HepG2 (cell line): ENCODE results near the gene TTYH2. TPM values are rescaled to one million over a fixed set of nuclear protein-coding genes. Genes with fewer than 3 reads are reported as not detected.

Source experiments
- ARNTL ChIP-seq: sonication (generic); formaldehyde crosslinking; IDR thresholded peaks from 2 replicates; pipeline ENCODE4 v1.4.0; 2020; ENCODE audit warnings: mild to moderate bottlenecking, missing genetic modification reagents
- ASH2L ChIP-seq: fragments of 300-600, 200-600 bp; sonication (generic); IDR thresholded peaks from 2 replicates; pipeline ENCODE4 v1.7.0; 2017; ENCODE audit warnings: low read depth, mild to moderate bottlenecking, moderate library complexity, mixed read lengths, low read length; ENCODE audit not compliant: insufficient read length
- BRCA1 ChIP-seq: sonication (generic); formaldehyde crosslinking; IDR thresholded peaks from 2 replicates; pipeline ENCODE4 v1.4.0; 2020; ENCODE audit warnings: missing genetic modification reagents
- CBX1 ChIP-seq: IDR thresholded peaks from one replicate; pipeline ENCODE4 v1.6.1; 2016; ENCODE audit warnings: antibody characterized with exemption, low read depth
- ELF3 ChIP-seq: IDR thresholded peaks from 2 replicates; pipeline ENCODE4 v1.6.1; 2016; ENCODE audit warnings: missing genetic modification reagents, missing compliant biosample characterization
- ETV5 ChIP-seq: IDR thresholded peaks from 2 replicates; pipeline ENCODE4 v1.6.1; 2018; ENCODE audit warnings: missing biosample characterization, missing genetic modification reagents, inconsistent platforms, borderline replicate concordance
- MBD4 ChIP-seq: IDR thresholded peaks from 2 replicates; pipeline ENCODE4 v1.6.1; 2012; ENCODE audit warnings: low read length, inconsistent platforms, borderline replicate concordance
- MEF2D ChIP-seq: sonication (generic); formaldehyde crosslinking; IDR thresholded peaks from 2 replicates; pipeline ENCODE4 v1.5.1; 2020; ENCODE audit warnings: mild to moderate bottlenecking, missing genetic modification reagents
- MYNN ChIP-seq: sonication (generic); formaldehyde crosslinking; IDR thresholded peaks from 2 replicates; pipeline ENCODE4 v1.4.0; 2020; ENCODE audit warnings: mild to moderate bottlenecking, low read depth, missing genetic modification reagents
- NCOA2 ChIP-seq: sonication (generic); formaldehyde crosslinking; IDR thresholded peaks from 2 replicates; pipeline ENCODE4 v1.8.0; 2022; ENCODE audit warnings: inconsistent platforms
- NFATC3 ChIP-seq: sonication (generic); formaldehyde crosslinking; IDR thresholded peaks from 2 replicates; pipeline ENCODE4 v1.5.1; 2020; ENCODE audit warnings: mild to moderate bottlenecking, missing genetic modification reagents
- NFE2L2 ChIP-seq: fragments of 150-350 bp; IDR thresholded peaks from 2 replicates; pipeline ENCODE4 v1.6.1; 2014; ENCODE audit warnings: low read length
- PHF21A ChIP-seq: sonication (generic); formaldehyde crosslinking; IDR thresholded peaks from 2 replicates; pipeline ENCODE4 v1.5.0; 2020; ENCODE audit warnings: mild to moderate bottlenecking, missing genetic modification reagents
- POGZ ChIP-seq: sonication (generic); formaldehyde crosslinking; IDR thresholded peaks from 2 replicates; pipeline ENCODE4 v1.4.0; 2020; ENCODE audit warnings: mild to moderate bottlenecking, missing genetic modification reagents
- POLR2A ChIP-seq, 2 experiments: IDR thresholded peaks; 2 replicates each; pipeline ENCODE4 v1.6.1; 2011; ENCODE audit warnings: low read depth in 2 of 2, low read length in 2 of 2, mild to moderate bottlenecking in 1 of 2, moderate library complexity in 1 of 2; ENCODE audit not compliant: insufficient read depth in 1 of 2
- RFX3 ChIP-seq: IDR thresholded peaks from 2 replicates; pipeline ENCODE4 v1.6.1; 2016; ENCODE audit warnings: missing biosample characterization, missing genetic modification reagents
- RXRA ChIP-seq: sonication (generic); formaldehyde crosslinking; IDR thresholded peaks from 2 replicates; pipeline ENCODE4 v1.5.1; 2020; ENCODE audit warnings: missing genetic modification reagents
- SIN3A ChIP-seq: IDR thresholded peaks from 2 replicates; pipeline ENCODE4 v1.6.1; 2011; ENCODE audit warnings: low read depth, mild to moderate bottlenecking, control low read depth, low read length, borderline replicate concordance
- SOX6 ChIP-seq, 2 experiments: fragments of 450-650 bp in 1 of 2; sonication (generic) in 1 of 2; formaldehyde crosslinking in 1 of 2; IDR thresholded peaks; 2 replicates each; pipeline versions ENCODE4 v1.4.0 to v1.6.1; 2017 to 2020; ENCODE audit warnings: antibody characterized with exemption in 1 of 2, mild to moderate bottlenecking in 1 of 2, missing genetic modification reagents in 1 of 2
- TCF7 ChIP-seq: sonication (generic); IDR thresholded peaks from 2 replicates; pipeline ENCODE4 v1.6.1; 2016; ENCODE audit warnings: antibody characterized with exemption, low read depth
- ZBTB20 ChIP-seq: sonication (generic); formaldehyde crosslinking; IDR thresholded peaks from 2 replicates; pipeline ENCODE4 v1.8.1; 2023; ENCODE audit warnings: missing genetic modification reagents, low read depth, mild to moderate bottlenecking, borderline replicate concordance
- ZBTB8A ChIP-seq: sonication (generic); formaldehyde crosslinking; IDR thresholded peaks from 2 replicates; pipeline ENCODE4 v1.4.0; 2020; ENCODE audit warnings: mild to moderate bottlenecking, low read depth, missing genetic modification reagents, borderline replicate concordance
- ZNF44 ChIP-seq: sonication (generic); formaldehyde crosslinking; IDR thresholded peaks from 2 replicates; pipeline ENCODE4 v1.5.1; 2020; ENCODE audit warnings: mild to moderate bottlenecking, missing genetic modification reagents
- ZNF547 ChIP-seq: sonication (generic); formaldehyde crosslinking; IDR thresholded peaks from 2 replicates; pipeline ENCODE4 v1.5.1; 2020; ENCODE audit warnings: mild to moderate bottlenecking, missing genetic modification reagents
- polyA plus RNA-seq, 8 experiments: library from polyadenylated mRNA; depleted of rRNA in 3 of 8; stranded (reverse) in 7 of 8; unstranded in 1 of 8; fragments of >200 nt; fragmentation: Illumina TruSeq in 4 of 8; extraction: Trizol in 4 of 8; gene quantifications; 2 replicates each; pipeline versions ENCODE4 v1.2.1 to v1.2.3, GENCODE V29; 2011 to 2016; ENCODE audit warnings: low read depth in 4 of 8, missing spikeins in 1 of 8, mixed read lengths in 1 of 8; ENCODE audit not compliant: insufficient read depth in 1 of 8
- total RNA-seq, 5 experiments: library from RNA; depleted of rRNA; stranded (reverse); fragments of >200 nt; fragmentation: Illumina TruSeq; extraction: Trizol; gene quantifications; 2 replicates each; pipeline ENCODE4 v1.2.3, GENCODE V29; 2016; ENCODE audit warnings: low read depth in 1 of 5
- TF ChIP-seq, protein P1 (sequence below): IDR thresholded peaks from 2 replicates; pipeline ENCODE4 v1.6.1; 2016; ENCODE audit warnings: low read depth
- TF ChIP-seq, protein P2 (sequence below): IDR thresholded peaks from 2 replicates; pipeline ENCODE4 v1.6.1; 2016; ENCODE audit warnings: mild to moderate bottlenecking, missing biosample characterization, missing genetic modification reagents
- TF ChIP-seq, protein P3 (sequence below): sonication (generic); formaldehyde crosslinking; IDR thresholded peaks from 2 replicates; pipeline ENCODE4 v1.8.1; 2023; ENCODE audit warnings: missing genetic modification reagents, mild to moderate bottlenecking, borderline replicate concordance
- TF ChIP-seq, protein P4 (sequence below): sonication (generic); formaldehyde crosslinking; IDR thresholded peaks from 2 replicates; pipeline ENCODE4 v1.5.0; 2020; ENCODE audit warnings: mild to moderate bottlenecking, missing genetic modification reagents

TTYH2 gene
- total and polyA plus RNA-seq, 2 of the 13 experiments (the other 11 are each of a cell fraction or from before 2014, with no cell fraction given), result 0.77 to 0.96 TPM

DNA sequence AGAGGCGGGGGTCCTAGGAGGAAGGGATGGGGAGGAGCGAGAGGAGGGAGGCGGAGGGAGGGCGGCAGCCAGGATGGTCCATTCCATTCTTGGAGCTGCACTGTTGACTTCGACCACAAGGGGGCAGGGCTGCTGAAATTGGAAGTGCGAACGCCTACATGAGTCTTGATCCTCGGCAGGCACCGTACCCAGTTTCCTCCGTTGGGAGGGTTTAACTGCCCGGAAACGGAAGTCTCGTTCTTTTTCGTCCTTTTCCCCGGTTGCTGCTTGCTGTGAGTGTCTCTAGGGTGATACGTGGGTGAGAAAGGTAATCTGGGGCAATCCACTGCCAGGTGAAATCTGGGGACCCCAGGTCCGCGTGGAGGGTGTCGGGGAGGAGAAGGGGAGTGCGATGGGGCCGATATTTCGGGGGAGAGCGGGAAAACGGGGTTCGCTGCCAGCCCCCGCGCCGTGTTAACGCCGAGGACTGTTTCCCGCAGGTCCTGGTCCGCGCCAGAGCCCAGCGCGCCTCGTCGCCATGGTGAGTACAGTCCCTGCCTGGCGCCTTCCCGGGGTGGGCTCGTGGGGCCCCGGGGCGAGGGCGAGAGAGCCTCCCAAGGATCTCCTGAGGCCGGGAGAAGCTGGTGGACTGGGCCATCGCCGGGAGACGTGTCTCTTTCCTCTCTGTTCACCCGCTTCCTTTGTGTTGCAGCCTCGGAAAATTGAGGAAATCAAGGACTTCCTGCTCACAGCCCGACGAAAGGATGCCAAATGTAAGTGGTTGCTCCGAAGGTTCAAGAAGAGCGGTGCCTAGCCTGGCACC is 9.7 kb upstream of the TTYH2 start, which contains the start of gene RPL38 (continued):
- TF ChIP-seq MEF2D (CRISPR knock-in tag), result peak; percentile 87
- peak; percentile 99 for TF ChIP-seq ASH2L
- TF ChIP-seq NFATC3 (CRISPR knock-in tag), result peak; percentile 96
- no peak for TF ChIP-seq SOX6 (IDR thresholded peaks at IDR 0.05)
- TF ChIP-seq SOX6 (CRISPR knock-in tag; IDR thresholded peaks at IDR 0.05), result peak; percentile 78
- no peak for TF ChIP-seq MBD4
- peak; percentile 97; the same call in 1 of the 2 replicates for TF ChIP-seq ZNF44 (CRISPR knock-in tag)
- TF ChIP-seq SIN3A, result peak; percentile 90; the same call in 1 of the 2 replicates
- TF ChIP-seq POLR2A (IDR thresholded peaks at IDR 0.05; ENCODE audit: insufficient read depth in 1 of 2, low read depth in 2 of 2, low read length in 2 of 2), result peak; percentile 98 to 99
- TF ChIP-seq, protein P1, sequence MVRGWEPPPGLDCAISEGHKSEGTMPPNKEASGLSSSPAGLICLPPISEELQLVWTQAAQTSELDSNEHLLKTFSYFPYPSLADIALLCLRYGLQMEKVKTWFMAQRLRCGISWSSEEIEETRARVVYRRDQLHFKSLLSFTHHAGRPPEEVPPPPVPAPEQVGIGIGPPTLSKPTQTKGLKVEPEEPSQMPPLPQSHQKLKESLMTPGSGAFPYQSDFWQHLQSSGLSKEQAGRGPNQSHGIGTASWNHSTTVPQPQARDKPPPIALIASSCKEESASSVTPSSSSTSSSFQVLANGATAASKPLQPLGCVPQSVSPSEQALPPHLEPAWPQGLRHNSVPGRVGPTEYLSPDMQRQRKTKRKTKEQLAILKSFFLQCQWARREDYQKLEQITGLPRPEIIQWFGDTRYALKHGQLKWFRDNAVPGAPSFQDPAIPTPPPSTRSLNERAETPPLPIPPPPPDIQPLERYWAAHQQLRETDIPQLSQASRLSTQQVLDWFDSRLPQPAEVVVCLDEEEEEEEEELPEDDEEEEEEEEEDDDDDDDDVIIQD, result peak; percentile 80
- no peak for TF ChIP-seq TCF7
- TF ChIP-seq ZBTB20 (CRISPR knock-in tag), result peak; percentile 66
- TF ChIP-seq NCOA2 (CRISPR knock-in tag), result peak; percentile 76
- peak; percentile 95 for TF ChIP-seq ZBTB8A
- TF ChIP-seq, protein P2, sequence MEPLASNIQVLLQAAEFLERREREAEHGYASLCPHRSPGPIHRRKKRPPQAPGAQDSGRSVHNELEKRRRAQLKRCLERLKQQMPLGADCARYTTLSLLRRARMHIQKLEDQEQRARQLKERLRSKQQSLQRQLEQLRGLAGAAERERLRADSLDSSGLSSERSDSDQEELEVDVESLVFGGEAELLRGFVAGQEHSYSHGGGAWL (CRISPR knock-in tag), result peak; percentile 90
- TF ChIP-seq CBX1, result peak; percentile 97
- TF ChIP-seq RXRA (CRISPR knock-in tag), result peak; percentile 68
- peak; percentile 29; the same call in 1 of the 2 replicates for TF ChIP-seq NFE2L2
- peak; percentile 79; the same call in 1 of the 2 replicates for TF ChIP-seq ARNTL (CRISPR knock-in tag)
- TF ChIP-seq, protein P3, sequence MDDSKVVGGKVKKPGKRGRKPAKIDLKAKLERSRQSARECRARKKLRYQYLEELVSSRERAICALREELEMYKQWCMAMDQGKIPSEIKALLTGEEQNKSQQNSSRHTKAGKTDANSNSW, result peak; percentile 54; the same call in 1 of the 2 replicates
- TF ChIP-seq ELF3 (CRISPR knock-in tag), result peak; percentile 94
- peak; percentile 91 for TF ChIP-seq POGZ (CRISPR knock-in tag)
- 0 out of 2 replicates have a peak, but pooled peaks have one; percentile 6 for TF ChIP-seq RFX3 (CRISPR knock-in tag)
- TF ChIP-seq BRCA1 (CRISPR knock-in tag), result no peak
- no peak; the same call in 1 of the 2 replicates for TF ChIP-seq PHF21A (CRISPR knock-in tag)
- peak; percentile 54; the same call in 1 of the 2 replicates for TF ChIP-seq MYNN
- peak; percentile 87 for TF ChIP-seq ETV5
- TF ChIP-seq ZNF547 (CRISPR knock-in tag), result peak; percentile 93
- TF ChIP-seq, protein P4, sequence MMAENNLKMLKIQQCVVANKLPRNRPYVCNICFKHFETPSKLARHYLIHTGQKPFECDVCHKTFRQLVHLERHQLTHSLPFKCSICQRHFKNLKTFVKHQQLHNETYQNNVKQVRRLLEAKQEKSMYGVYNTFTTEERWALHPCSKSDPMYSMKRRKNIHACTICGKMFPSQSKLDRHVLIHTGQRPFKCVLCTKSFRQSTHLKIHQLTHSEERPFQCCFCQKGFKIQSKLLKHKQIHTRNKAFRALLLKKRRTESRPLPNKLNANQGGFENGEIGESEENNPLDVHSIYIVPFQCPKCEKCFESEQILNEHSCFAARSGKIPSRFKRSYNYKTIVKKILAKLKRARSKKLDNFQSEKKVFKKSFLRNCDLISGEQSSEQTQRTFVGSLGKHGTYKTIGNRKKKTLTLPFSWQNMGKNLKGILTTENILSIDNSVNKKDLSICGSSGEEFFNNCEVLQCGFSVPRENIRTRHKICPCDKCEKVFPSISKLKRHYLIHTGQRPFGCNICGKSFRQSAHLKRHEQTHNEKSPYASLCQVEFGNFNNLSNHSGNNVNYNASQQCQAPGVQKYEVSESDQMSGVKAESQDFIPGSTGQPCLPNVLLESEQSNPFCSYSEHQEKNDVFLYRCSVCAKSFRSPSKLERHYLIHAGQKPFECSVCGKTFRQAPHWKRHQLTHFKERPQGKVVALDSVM (CRISPR knock-in tag), result peak; percentile 27; the same call in 1 of the 2 replicates
